Sciatic nerve (tissue), 2 donors: ENCODE measurements around the gene MAPK11. TPM values are rescaled to one million over a fixed set of nuclear protein-coding genes. Genes with fewer than 3 reads are reported as not detected.

Experiments
- ATAC-seq: fragments of 200-7000 bp; cut with Tn5 transposase; one replicate; pipeline ENCODE4 v1.9.1; 2020; ENCODE audit warnings: mild to moderate bottlenecking, moderate library complexity
- DNase-seq: peaks from one replicate; pipeline ENCODE4 v3.0.0-alpha.2; 2020; ENCODE audit warnings: low spot score
- intact Hi-C: fragments of 100-400 bp; cut with DNase I; formaldehyde crosslinking; loops from one replicate; pipeline ENCODE4 v1.14.2; 2022
- total RNA-seq: library from RNA; stranded (reverse); fragmentation: NEBNext Ultra II Directional; extraction: Animal tissue kit (Norgen Biotek cat#: 25700); gene quantifications from one replicate; pipeline ENCODE4 v1.2.1, GENCODE V29; 2021
- donor health status: DM: no; HTN: no; CAD: no.
- donor health status: DM: no; HTN: no; CAD: no.

MAPK11 gene
- 20.4 TPM for total RNA-seq

- DNase-seq, result no peak
- intact Hi-C loops, result loop anchor here (2.0 kb wide), 1 partner anchor 57 kb away; the partner anchor contains the start of gene DENND6B
- ATAC-seq, result peak; percentile 35
Measured at GRCh38 chr22:50269970-50270665, at the start of gene MAPK11. Gene MAPK11 (minus strand): TSS chr22:50270380. CDS start chr22:50270292, 88 bp downstream.

DNA sequence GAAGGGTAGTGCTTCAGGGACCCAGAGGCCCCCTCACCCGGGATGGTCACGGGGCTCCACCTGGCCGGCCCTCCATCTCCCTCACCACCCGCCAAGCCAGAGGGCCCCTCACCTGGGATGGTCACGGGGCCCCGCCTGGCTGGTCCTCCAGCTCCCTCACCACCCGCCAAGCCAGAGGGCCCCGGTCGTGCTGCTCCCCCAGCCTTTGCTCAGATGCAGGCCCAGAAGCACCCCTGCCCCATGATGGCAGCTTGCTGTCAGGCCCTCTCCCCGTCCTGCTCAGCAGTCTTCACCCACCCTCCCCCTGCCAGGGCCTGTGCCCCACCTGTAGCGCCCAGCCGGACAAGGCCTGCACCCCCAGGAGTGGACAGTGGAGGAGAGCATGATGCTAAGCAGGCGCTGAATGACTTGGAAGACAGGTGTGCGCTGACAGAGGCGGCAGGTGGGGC is 49.3 kb upstream of the MAPK11 start:
- ATAC-seq, result no peak
- DNase-seq, result no peak
- intact Hi-C loops, result no loop called here

DNA sequence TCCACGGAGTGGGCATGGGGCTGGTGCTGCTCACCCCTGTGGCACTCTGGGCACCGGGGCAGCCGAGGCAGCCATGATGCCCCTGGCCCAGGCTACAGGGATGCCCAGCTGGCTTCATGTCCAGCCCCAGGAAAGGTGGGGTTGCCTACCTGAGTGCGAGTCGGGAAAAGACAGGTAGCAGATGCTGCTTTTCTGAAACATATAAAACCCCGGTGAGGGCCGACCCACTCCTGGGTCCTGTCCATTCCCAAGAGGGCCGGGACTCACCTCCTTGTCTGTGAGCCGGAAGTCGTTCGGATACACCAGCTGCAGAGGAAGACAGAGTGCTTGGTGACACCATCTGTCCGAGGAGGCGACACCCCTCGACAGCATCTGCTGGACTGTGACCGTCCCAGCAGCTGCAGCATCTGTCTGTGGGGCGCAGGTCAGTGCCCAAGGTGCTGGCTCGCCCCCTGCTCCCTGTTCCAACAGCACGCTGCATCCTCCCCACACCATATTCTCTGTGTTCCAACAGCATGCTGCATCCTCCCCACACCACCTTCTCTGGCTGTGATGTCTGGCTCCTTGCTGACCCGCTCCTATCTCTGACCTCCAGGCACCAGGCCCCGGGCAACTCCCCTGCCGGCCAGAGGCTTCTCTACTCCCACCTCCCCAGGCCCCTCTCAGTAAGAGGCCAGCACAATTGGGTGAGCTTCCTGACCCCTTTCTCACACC is 48.7 kb upstream of the MAPK11 start:
- no peak for ATAC-seq
- intact Hi-C loops, result no loop called here
- no peak for DNase-seq

DNA sequence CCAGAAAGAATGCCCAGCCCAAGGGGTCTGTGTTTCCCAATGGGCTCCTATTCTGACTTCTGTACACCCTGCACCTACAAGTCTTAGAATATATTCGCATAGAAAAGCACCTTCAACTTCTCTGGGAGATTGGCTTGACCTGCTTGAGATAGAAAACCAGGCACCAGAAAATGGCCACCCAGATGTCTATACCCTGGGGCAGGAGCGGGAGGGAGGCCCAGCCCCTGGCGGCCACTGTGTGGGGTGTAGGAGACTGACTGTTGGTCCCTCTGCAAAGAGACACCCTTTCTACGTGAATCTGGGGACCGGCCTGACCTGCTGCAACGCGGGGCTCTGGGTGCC is 48.1 kb upstream of the MAPK11 start:
- ATAC-seq (no peak), DNase-seq (no peak)
- intact Hi-C loops, result no loop called here

GRCh38 chr22:50317674-50318073 is 47.5 kb upstream of the MAPK11 start:
- no peak for DNase-seq
- intact Hi-C loops, result no loop called here

GRCh38 chr22:50317178-50317577 is 47.0 kb upstream of the MAPK11 start:
- DNase-seq (no peak), ATAC-seq (no peak)
- intact Hi-C loops, result no loop called here

More at GRCh38 chr22:50317674-50318073, 47.5 kb upstream of the MAPK11 start:
- no peak for ATAC-seq

DNA sequence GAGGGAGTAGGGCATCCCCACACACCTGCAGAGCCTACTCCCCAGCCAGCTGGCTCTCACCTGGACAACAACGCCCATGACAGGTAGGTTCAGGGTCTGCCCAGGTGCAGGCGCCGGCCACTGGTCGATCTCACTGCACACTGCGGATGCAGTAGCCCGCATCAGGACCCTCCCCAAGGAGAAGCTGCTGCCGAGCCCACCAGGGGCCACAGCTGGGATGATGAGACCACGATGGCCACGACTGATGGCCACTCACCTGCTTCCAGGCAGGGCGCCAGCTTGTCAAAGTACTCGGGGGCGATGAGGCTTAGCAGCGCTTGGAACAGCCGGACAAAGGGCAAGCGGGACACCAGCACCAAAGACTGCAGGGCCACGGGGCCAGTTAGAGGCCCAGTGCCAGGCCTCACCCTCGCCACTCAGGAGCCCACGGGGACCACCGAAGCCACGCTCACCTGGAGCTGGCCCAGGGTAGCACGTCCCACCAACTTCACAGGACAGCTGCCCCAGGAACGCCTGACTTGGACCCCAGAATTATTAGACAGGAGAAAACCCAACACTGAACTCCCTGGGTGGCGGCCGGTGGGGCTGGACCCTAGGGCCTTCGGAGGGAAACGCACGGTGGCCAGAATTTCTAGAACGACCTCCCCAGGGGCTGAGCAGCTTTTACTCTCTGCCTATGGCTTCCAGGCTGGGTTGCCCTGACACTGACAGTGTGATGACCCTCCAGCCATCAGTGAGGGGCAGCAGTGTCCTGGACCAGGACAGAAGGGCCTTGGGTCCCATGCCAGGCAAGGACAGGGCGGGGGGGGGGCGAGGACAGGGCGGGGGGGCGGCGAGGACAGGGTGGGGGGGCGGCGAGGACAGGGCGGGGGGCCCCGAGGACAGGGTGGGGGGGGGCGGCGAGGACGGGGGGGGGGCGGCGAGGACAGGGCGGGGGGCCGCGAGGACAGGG is 46.2 kb upstream of the MAPK11 start:
- no peak for ATAC-seq
- intact Hi-C loops, result no loop called here
- no peak for DNase-seq

GRCh38 chr22:50315289-50316113 is 45.3 kb upstream of the MAPK11 start:
- DNase-seq, result no peak
- ATAC-seq, result no peak
- intact Hi-C loops, result no loop called here

DNA sequence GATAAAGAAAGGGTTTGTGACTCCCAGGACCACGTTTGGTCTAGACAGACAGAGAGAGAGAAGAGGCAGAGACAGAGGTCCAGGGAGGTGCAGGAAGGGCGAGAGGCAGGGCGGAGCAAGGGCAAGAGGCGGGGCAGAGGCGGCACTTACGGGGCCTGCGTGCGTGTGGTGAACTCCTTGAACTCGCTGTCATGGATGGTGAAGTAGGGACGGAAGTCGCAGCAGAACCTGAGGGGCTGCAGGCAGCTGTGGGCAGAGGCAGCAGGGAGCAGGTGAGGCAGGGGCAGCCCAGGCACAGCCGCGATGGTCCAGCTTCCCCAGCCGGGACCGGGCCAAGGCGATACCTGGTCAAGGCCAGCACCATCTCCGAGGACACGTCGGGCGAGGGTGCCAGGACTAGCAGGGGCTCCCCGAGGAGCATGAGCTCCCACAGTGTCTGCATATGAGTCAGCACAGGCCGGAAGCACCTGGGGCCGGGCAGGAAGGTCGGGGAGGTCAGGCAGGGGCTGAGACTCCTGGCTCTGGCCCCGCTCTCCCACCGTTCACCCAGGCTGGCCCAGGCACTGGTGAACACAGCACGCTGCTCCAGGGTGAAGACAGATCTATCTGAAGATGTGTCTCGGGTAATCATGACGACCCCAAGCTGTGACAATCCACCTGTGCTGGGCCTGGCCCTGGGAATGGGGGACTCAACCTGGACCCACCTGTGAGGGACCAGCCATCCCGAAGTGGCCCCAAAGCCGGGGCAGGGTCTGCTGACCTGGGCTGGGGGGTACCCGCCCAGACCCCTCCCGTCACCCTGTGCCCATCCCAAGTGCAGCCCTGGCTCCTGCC is 44.5 kb upstream of the MAPK11 start:
- intact Hi-C loops, result no loop called here
- ATAC-seq, result peak; percentile 59
- no peak for DNase-seq

GRCh38 chr22:50314081-50314454 is 43.9 kb upstream of the MAPK11 start:
- intact Hi-C loops, result no loop called here
- no peak for DNase-seq
- no peak for ATAC-seq

DNA sequence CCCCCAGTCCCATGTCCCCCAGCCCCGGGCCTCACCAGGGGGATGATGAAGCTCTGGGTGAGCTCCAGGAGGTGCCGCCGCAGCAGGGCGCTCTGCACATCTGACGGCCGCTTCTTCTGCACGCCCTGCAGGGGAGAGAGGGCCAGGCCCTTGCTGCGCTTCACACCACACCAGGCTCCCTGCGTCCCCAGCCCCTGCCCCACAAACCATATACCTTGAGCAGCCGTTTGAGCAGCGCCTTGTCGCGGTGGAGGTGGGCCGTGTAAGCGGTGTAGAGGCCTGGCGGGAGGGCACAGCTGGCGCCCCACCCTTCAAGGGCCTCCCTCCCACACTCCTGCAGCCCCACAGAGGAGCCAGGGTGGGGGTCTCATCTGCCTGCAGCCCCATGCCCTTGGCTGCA is 43.4 kb upstream of the MAPK11 start:
- ATAC-seq, result no peak
- no peak for DNase-seq
- intact Hi-C loops, result no loop called here

GRCh38 chr22:50313021-50313420 is 42.8 kb upstream of the MAPK11 start:
- ATAC-seq, result no peak
- DNase-seq, result no peak
- intact Hi-C loops, result no loop called here

DNA sequence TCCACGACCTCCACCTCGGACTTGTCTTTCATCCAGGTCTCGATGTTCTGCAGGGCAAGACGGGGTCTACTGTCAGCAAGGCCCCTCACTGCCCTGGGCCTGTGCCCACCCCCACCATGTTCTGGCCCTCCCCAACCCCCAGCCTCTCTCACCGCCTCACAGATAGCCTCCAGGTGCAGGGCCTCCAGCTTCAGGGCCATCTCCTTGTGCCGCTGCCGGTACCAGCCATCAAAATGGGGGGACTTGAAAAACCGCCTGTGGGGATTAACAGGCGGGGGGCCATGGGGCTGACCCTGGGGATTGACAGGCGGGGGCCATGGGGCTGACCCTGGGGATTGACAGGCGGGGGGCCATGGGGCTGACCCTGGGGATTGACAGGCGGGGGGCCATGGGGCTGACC is 42.2 kb upstream of the MAPK11 start:
- intact Hi-C loops, result no loop called here
- DNase-seq (no peak), ATAC-seq (no peak)

DNA sequence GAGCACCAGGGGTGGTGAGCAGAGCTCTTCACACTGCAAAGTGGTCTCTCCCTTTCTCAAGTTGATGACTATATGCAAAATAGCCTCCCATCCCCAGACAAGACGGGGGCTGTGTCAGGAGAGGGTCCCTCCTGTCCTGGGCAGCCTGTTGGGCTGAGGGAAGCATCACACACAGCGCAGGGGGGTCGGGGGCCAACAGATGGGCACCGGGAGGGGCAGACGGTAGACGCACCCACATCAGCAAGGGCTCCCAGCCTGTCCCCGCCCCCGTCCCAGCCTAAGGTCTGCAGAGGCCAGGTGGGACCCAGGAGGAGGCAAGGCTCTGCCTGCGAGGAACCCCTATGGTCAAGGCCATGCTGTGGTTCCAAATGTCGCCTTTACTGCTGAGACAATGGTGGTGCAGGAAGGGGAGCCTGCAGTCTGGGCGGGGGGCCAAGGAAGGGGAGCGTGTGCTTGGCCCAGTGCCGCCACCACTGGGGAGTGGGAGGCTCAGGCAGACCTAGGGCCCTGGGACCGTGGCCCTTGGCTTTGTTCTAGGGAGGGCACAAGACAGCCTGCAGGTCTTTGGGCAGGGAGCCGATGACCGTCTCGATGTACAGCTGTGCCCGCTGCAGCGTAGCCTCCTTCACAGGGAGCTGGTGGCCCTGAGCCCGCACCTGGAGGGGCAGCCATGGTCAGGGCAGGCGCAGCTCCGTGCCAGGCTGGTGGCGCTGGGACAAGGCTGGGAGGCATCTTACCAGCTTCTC is 41.6 kb upstream of the MAPK11 start:
- no peak for ATAC-seq

GRCh38 chr22:50310949-50311444 is 40.8 kb upstream of the MAPK11 start:
- intact Hi-C loops, result no loop called here
- no peak for DNase-seq
- ATAC-seq, result no peak

More for the DNA sequence above, 41.6 kb upstream of the MAPK11 start:
- no peak for DNase-seq
- intact Hi-C loops, result no loop called here

DNA sequence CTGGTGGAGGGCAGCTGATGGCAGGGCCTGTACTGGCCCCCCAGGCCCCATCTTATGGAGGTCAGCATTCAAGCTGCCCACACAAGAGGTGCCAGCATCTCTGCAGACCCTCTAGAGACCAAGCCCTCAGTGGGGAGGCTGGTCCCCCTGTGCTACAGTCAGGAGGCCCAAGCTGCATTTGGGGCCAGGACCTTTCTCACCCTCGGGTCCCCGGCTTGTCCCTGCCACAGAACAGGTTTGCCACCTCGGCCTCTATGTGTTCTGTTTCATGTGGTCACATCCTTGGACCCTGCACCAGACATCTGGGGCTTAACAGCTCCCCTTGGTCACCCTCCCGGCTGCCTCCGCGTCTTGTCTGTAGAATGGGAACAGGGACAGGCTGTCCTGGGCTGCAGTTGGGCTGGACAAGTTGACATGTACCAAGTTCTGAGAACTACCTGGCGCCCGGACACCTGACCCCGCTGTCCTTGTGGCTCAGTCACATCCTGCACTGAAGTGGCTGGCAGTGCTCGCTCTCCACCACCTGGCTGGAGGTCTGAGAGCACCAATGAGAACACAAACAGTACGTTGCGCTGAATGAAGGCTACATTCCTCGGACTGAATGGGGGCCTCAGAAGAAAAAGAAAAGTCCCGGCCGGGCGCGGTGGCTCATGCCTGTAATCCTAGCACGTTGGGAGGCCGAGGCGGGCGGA is 40.0 kb upstream of the MAPK11 start:
- ATAC-seq (no peak), DNase-seq (no peak)
- intact Hi-C loops, result no loop called here

GRCh38 chr22:50309601-50309991 is 39.4 kb upstream of the MAPK11 start:
- intact Hi-C loops, result no loop called here
- ATAC-seq, result no peak
- no peak for DNase-seq
